Transverse colon (tissue), 4 donors: Measurements from ENCODE around the gene FXYD5. TPM values are rescaled to one million over a fixed set of nuclear protein-coding genes. Genes with fewer than 3 reads are reported as not detected.
"Not testable (repeated sequence)": the region's sequence is repeated elsewhere in the genome, so short reads cannot be mapped to it uniquely, and the experiment has no call there.

ENCODE experiments used
- DNase-seq: peaks from one replicate; pipeline ENCODE4 v3.0.0-alpha.2; 2019
- H3K27ac ChIP-seq, 4 donors: fragments of 200-600 bp; sonication (generic); 2 replicates each; pipeline ENCODE4 v1.5.1; 2016 to 2018; ENCODE audit warnings: inconsistent platforms in 4 of 4
- H3K27me3 ChIP-seq: fragments of 200-600 bp; sonication (generic); 2 replicates; pipeline ENCODE4 v1.5.1; 2017; ENCODE audit warnings: inconsistent platforms
- H3K36me3 ChIP-seq, 4 donors: fragments of 200-600 bp; sonication (generic); 2 replicates each; pipeline ENCODE4 v1.5.1; 2017 to 2019; ENCODE audit warnings: inconsistent platforms in 4 of 4
- H3K4me1 ChIP-seq, 4 donors: fragments of 200-600 bp; sonication (generic); 2 replicates each; pipeline ENCODE4 v1.5.1; 2017 to 2020; ENCODE audit warnings: inconsistent platforms in 4 of 4
- H3K4me3 ChIP-seq, 4 donors: fragments of 200-600 bp; sonication (generic); 1 replicate in 1 of 4; 2 replicates in 3 of 4; pipeline versions ENCODE4 v1.5.1 to v1.6.1; 2017 to 2019; ENCODE audit warnings: inconsistent platforms in 4 of 4
- H3K9me3 ChIP-seq, 2 donors: fragments of 200-600 bp; sonication (generic); 2 replicates each; pipeline ENCODE4 v1.5.1; 2017 to 2019; ENCODE audit warnings: inconsistent platforms in 2 of 2
- CTCF ChIP-seq, 5 experiments: fragments of 200-600 bp in 3 of 5; fragments of 450-650 bp in 2 of 5; sonication (generic) in 3 of 5; IDR thresholded peaks; 1 replicate in 2 of 5; 2 replicates in 3 of 5; pipeline ENCODE4 v1.5.1; 2016 to 2017; ENCODE audit warnings: antibody characterized with exemption in 5 of 5, inconsistent platforms in 3 of 5, mild to moderate bottlenecking in 2 of 5, moderate library complexity in 1 of 5
- EP300 ChIP-seq: sonication (generic); formaldehyde crosslinking; IDR thresholded peaks from one replicate; pipeline ENCODE4 v1.6.1; 2017; ENCODE audit warnings: antibody characterized with exemption, low read depth
- POLR2A ChIP-seq: fragments of 450-650 bp; IDR thresholded peaks from one replicate; pipeline ENCODE4 v1.6.1; 2016; ENCODE audit warnings: antibody characterized with exemption, mild to moderate bottlenecking, moderate library complexity
- POLR2AphosphoS5 ChIP-seq, 3 donors: sonication (generic); formaldehyde crosslinking; IDR thresholded peaks; one replicate each; pipeline ENCODE4 v1.6.1; 2016; ENCODE audit warnings: antibody characterized with exemption in 3 of 3
- WGBS, 2 donors: methylation state at CpG; one replicate each; pipeline ENCODE4 v1.1.5; 2018; ENCODE audit warnings: low coverage in 1 of 2; 5-methylcytosine and 5-hydroxymethylcytosine counted together
- in situ Hi-C, 4 donors: fragments of 200-750 bp; cut with MboI; loops; one replicate each; pipeline versions ENCODE4 v1.15.0 to v1.15.1; 2017; ENCODE audit warnings: low sequenced_read_pairs in 3 of 4, low pct_ligation_motif_present in 1 of 4, low pct_unique_long_range_greater_than_20kb in 1 of 4
- intact Hi-C: fragments of 100-400 bp; cut with DNase I; formaldehyde crosslinking; loops from one replicate; pipeline ENCODE4 v1.15.1; 2023; ENCODE audit warnings: low total_unique reads
- total RNA-seq, 4 donors: library from RNA; depleted of rRNA; stranded (reverse); fragments of >200 nt; gene quantifications; one replicate each; pipeline ENCODE4 v1.1.0, GENCODE V29; 2016

The FXYD5 gene
- total RNA-seq, 4 donors from 2014 or later, result 2.0 to 57.2 (median 15.1) TPM

- intact Hi-C loops, result no loop called here
- Histone ChIP-seq H3K4me1 (peaks cover 7 to 26% (median 18%) of the 10 kb centered on the region in 4 donors), H3K36me3 (no peaks in the 10 kb centered on the region), H3K9me3 (no peaks in the 10 kb centered on the region), H3K27ac (no peak overlapping the region), H3K4me3 (no peak overlapping the region), H3K27me3 (peaks cover 57% of the 10 kb centered on the region)
- TF ChIP-seq EP300 (no peak), CTCF (IDR thresholded peaks at IDR 0.05) (no peak), POLR2AphosphoS5 (IDR thresholded peaks at IDR 0.05) (no peak), POLR2A (no peak)
- DNase-seq, result no peak
- WGBS, 2 donors, result 79 to 84% methylated on average over 6 to 20 of the region's 20 CpGs
- in situ Hi-C loops, result no loop called here
Observed at GRCh38 chr19:35151273-35152065, 3.1 kb upstream of the FXYD5 start.

- H3K36me3 ChIP-seq, intact Hi-C loops, H3K9me3 ChIP-seq, in situ Hi-C loops, H3K27ac ChIP-seq, H3K4me3 ChIP-seq, DNase-seq: not testable (repeated sequence)
- 51 to 59% methylated on average over 9 to 10 of the region's 10 CpGs for WGBS, 2 donors
- peaks cover 57% of the 10 kb centered on the region for H3K27me3 ChIP-seq
- H3K4me1 ChIP-seq, result peaks cover 7 to 26% (median 18%) of the 10 kb centered on the region in 4 donors
Observed at GRCh38 chr19:35153129-35153522, 1.4 kb upstream of the FXYD5 start.

GRCh38 chr19:35153701-35154524 is 622 bp upstream of the FXYD5 start:
- in situ Hi-C loops (no loop called here), intact Hi-C loops (no loop called here)
- Histone ChIP-seq H3K36me3 (peaks cover 0 to 6% (median 0%) of the 10 kb centered on the region in 4 donors), H3K4me1 (peaks cover 7 to 26% (median 18%) of the 10 kb centered on the region in 4 donors), H3K4me3 (peak overlapping the region; percentile 38 to 68 (median 48)), H3K27me3 (peaks cover 61% of the 10 kb centered on the region), H3K27ac (peak overlapping the region; percentile 71 to 83 (median 78)), H3K9me3 (no peaks in the 10 kb centered on the region)
- WGBS, 2 donors, result 1 to 4% methylated on average over 4 to 36 of the region's 36 CpGs
- peak; percentile 56 for DNase-seq
- TF ChIP-seq EP300 (no peak), CTCF (IDR thresholded peaks at IDR 0.05) (peak; percentile 40 to 54 (median 47)), POLR2AphosphoS5 (IDR thresholded peaks at IDR 0.05) (no peak)

DNA sequence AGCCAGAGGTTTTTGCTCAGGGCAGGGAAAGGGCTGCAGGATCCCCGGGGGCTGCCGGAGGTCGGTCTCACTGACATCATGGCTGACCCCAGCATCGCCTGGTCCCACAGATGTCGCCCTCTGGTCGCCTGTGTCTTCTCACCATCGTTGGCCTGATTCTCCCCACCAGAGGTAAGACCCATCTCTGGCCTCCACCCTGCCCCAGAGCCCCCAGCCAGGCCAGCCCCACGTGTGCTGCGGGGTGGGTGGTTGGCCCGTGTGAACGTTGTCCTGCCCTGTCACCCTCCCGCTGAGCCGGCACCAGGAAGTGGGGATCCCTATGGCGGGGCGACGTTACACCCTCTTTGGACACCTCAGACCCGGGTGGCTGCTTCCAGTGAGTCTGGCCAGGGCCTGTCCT is 906 bp downstream of the FXYD5 start:
- H3K27ac ChIP-seq, result peak overlapping the region; percentile 71 to 83 (median 78)
- TF ChIP-seq POLR2AphosphoS5 (IDR thresholded peaks at IDR 0.05), result no peak
- no peak for TF ChIP-seq POLR2A
- TF ChIP-seq EP300, result no peak
- no peak for TF ChIP-seq CTCF (IDR thresholded peaks at IDR 0.05)
- intact Hi-C loops, result no loop called here
- in situ Hi-C loops, result no loop called here
- peaks cover 60% of the 10 kb centered on the region for H3K27me3 ChIP-seq
- no peak for DNase-seq
- H3K9me3 ChIP-seq, result no peaks in the 10 kb centered on the region
- peaks cover 7 to 26% (median 18%) of the 10 kb centered on the region in 4 donors for H3K4me1 ChIP-seq
- H3K36me3 ChIP-seq, result peaks cover 0 to 6% (median 0%) of the 10 kb centered on the region in 4 donors
- H3K4me3 ChIP-seq, result peak overlapping the region; percentile 1 to 68 (median 48)
- WGBS, 2 donors, result 37% methylated on average over 17 of the region's 17 CpGs; no CpG with 5 or more reads in 1 of the 2 donors
